H1 (cell line): ENCODE measurements around the gene HMGN1. TPM values are rescaled to one million over a fixed set of nuclear protein-coding genes. Genes with fewer than 3 reads are reported as not detected.

Experiments
- ATF2 ChIP-seq: IDR thresholded peaks from 2 replicates; pipeline ENCODE4 v1.6.1; 2012; ENCODE audit warnings: low read length, inconsistent platforms
- BCL11A ChIP-seq, 2 experiments: IDR thresholded peaks; one replicate each; pipeline ENCODE4 v1.6.1; 2011; ENCODE audit warnings: low read depth in 2 of 2, low read length in 2 of 2, mild to moderate bottlenecking in 2 of 2
- CEBPB ChIP-seq: IDR thresholded peaks from 2 replicates; pipeline ENCODE4 v1.6.1; 2012; ENCODE audit warnings: low read depth, low read length
- E2F6 ChIP-seq: IDR thresholded peaks from 2 replicates; pipeline ENCODE4 v1.6.1; 2012; ENCODE audit warnings: inconsistent platforms
- EGR1 ChIP-seq: IDR thresholded peaks from 2 replicates; pipeline ENCODE4 v1.6.1; 2011; ENCODE audit warnings: low read depth, low read length, borderline replicate concordance
- KDM1A ChIP-seq: fragments of 200-600, 300-600 bp; sonication (generic); IDR thresholded peaks from 2 replicates; pipeline ENCODE4 v1.7.1; 2016; ENCODE audit warnings: mild to moderate bottlenecking, low read length, borderline replicate concordance
- MAX ChIP-seq: IDR thresholded peaks from 2 replicates; pipeline ENCODE4 v1.6.1; 2012; ENCODE audit warnings: inconsistent platforms
- RNF2 ChIP-seq: fragments of 200-900, 300-1000 bp; sonication (generic); IDR thresholded peaks from 2 replicates; pipeline ENCODE4 v1.7.1; 2016; ENCODE audit warnings: borderline replicate concordance, low read depth, mild to moderate bottlenecking, antibody characterized with exemption, low read length; ENCODE audit not compliant: poor library complexity, severe bottlenecking; ENCODE audit errors: missing control alignments
- ZNF274 ChIP-seq: IDR thresholded peaks from 2 replicates; pipeline ENCODE4 v1.7.0; 2012; ENCODE audit warnings: low read length, borderline replicate concordance; ENCODE audit errors: extremely low read depth
- polyA plus RNA-seq, 7 experiments: library from polyadenylated mRNA; depleted of rRNA in 3 of 7; stranded (reverse) in 5 of 7; unstranded in 2 of 7; fragments of >200 nt in 5 of 7; fragments of 200-250 nt in 2 of 7; gene quantifications; 1 replicate in 5 of 7; 2 replicates in 1 of 7; 4 replicates in 1 of 7; pipeline versions ENCODE4 v1.2.1 to v1.2.3, GENCODE V29; 2011 to 2013; ENCODE audit warnings: missing spikeins in 2 of 7, mixed read lengths in 2 of 7
- total RNA-seq: library from RNA; stranded (reverse); fragmentation: NEBNext Ultra II Directional; extraction: Animal tissue kit (Norgen Biotek cat#: 25700); gene quantifications from 2 replicates; pipeline ENCODE4 v1.2.1, GENCODE V29; 2021

The HMGN1 gene
- total and polyA plus RNA-seq, 2 of the 8 experiments (the other 6 are each of a cell fraction or from before 2014, with no cell fraction given), result 279 to 505 TPM

GRCh38 chr21:39314143-39315027, 34.5 kb downstream of the HMGN1 start (continued):
- TF ChIP-seq ATF2 (no peak), ZNF274 (no peak), MAX (peak; percentile 9; the same call in 1 of the 2 replicates), RNF2 (no peak), BCL11A (IDR thresholded peaks at IDR 0.05; ENCODE audit: low read depth in 2 of 2, low read length in 2 of 2) (no peak), EGR1 (no peak), E2F6 (no peak), CEBPB (no peak), KDM1A (no peak)
